DOHH2 (cell line): ENCODE measurements around the gene MYO10.

Source experiments
- H3F3A ChIP-seq: fragments of 200-600 bp; sonication (generic), shearing (Covaris generic); 2 replicates; pipeline ENCODE4 v1.6.0; 2016; ENCODE audit warnings: antibody characterized with exemption, mild to moderate bottlenecking; ENCODE audit not compliant: control insufficient read depth, insufficient read depth
- H3K27ac ChIP-seq: fragments of 200-600 bp; sonication (generic); 2 replicates; pipeline ENCODE4 v1.5.1; 2014; ENCODE audit warnings: low read depth, mild to moderate bottlenecking, low read length, moderate library complexity
- H3K27me3 ChIP-seq: fragments of 200-600 bp; sonication (generic); 2 replicates; pipeline ENCODE4 v1.6.1; 2014; ENCODE audit warnings: mild to moderate bottlenecking, low read length, mixed read lengths; ENCODE audit not compliant: control insufficient read depth
- H3K36me3 ChIP-seq: fragments of 200-600 bp; sonication (generic); 2 replicates; pipeline ENCODE4 v1.6.1; 2014; ENCODE audit warnings: mild to moderate bottlenecking, low read length, moderate library complexity, mixed read lengths; ENCODE audit not compliant: control insufficient read depth
- H3K4me1 ChIP-seq: fragments of 200-600 bp; sonication (generic); 2 replicates; pipeline ENCODE4 v1.6.1; 2014; ENCODE audit warnings: mild to moderate bottlenecking, low read length, mixed read lengths; ENCODE audit not compliant: control insufficient read depth
- H3K4me2 ChIP-seq: fragments of 200-600 bp; sonication (generic); 2 replicates; pipeline ENCODE4 v1.6.0; 2014; ENCODE audit warnings: mild to moderate bottlenecking, low read length, moderate library complexity
- H3K4me3 ChIP-seq: fragments of 200-600 bp; sonication (generic); 2 replicates; pipeline ENCODE4 v1.5.1; 2014; ENCODE audit warnings: mild to moderate bottlenecking, low read length, mixed read lengths
- H3K79me2 ChIP-seq: fragments of 200-600 bp; sonication (generic); 2 replicates; pipeline ENCODE4 v1.6.1; 2014; ENCODE audit warnings: mild to moderate bottlenecking, low read length, mixed read lengths; ENCODE audit not compliant: control insufficient read depth
- H3K9me2 ChIP-seq: fragments of 200-600 bp; sonication (generic); replicated peaks from 2 replicates; pipeline ENCODE4 v1.6.1; 2014; ENCODE audit warnings: mild to moderate bottlenecking, low read length, mixed read lengths; ENCODE audit not compliant: control insufficient read depth
- H3K9me3 ChIP-seq: fragments of 200-600 bp; sonication (generic); 2 replicates; pipeline ENCODE4 v1.6.1; 2014; ENCODE audit warnings: antibody characterized with exemption, low read length, mixed read lengths; ENCODE audit not compliant: control insufficient read depth, insufficient read depth
- H4K20me1 ChIP-seq: fragments of 200-600 bp; sonication (generic); 2 replicates; pipeline ENCODE4 v1.6.0; 2014; ENCODE audit warnings: low read depth, mild to moderate bottlenecking, antibody characterized with exemption, low read length, moderate library complexity; ENCODE audit not compliant: control insufficient read depth, insufficient read depth
- EZH2phosphoT487 ChIP-seq: fragments of 200-600 bp; sonication (generic); IDR thresholded peaks from 2 replicates; pipeline ENCODE4 v1.6.1; 2017; ENCODE audit warnings: borderline replicate concordance, mild to moderate bottlenecking, antibody characterized with exemption, low read length, moderate library complexity, mixed read lengths
- TF ChIP-seq, protein P1 (sequence below): fragments of 200-600 bp; sonication (generic); IDR thresholded peaks from one replicate; pipeline ENCODE4 v1.5.1; 2014; ENCODE audit warnings: antibody characterized with exemption, mild to moderate bottlenecking, low read depth, low read length; ENCODE audit not compliant: poor library complexity, severe bottlenecking

Gene MYO10

DNA sequence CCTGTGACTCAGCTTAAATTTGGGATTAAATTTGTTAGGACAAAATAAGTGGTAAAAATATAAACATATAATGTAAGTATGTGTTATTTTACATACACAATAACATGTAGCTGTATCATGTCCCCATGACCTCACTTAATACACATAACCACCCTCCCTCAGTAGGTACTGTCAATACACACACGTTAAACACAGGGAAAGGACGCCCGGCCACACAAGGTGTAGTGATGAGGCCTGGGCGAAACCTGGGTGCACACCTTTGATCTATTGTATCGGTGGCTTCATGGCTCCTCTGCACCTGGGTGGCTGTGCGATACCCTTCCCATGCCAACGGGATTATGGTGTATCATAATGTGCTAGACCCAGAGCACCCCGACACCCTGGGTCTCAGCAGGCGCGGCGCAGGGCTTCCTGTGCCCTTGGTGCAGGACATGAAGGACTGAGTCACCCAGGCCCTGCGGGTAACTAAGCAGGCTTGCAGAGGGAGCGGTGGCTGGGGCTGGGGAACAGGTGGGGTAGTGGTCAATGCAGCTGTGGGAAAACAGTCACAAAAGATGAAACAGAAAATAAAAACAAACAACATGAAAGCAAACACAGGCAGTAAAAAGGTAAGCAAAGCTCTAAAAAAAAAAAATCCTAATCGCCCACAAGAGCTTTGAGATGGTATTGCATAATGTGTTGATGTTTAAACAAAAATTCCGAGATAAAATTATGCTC, 191.8 kb downstream of the MYO10 start:
- Histone ChIP-seq H3F3A (no peaks in the 10 kb centered on the region), H3K4me1 (no peaks in the 10 kb centered on the region), H3K4me3 (no peak overlapping the region), H3K9me2 (no peaks in the 10 kb centered on the region), H4K20me1 (no peaks in the 10 kb centered on the region), H3K4me2 (no peak overlapping the region), H3K36me3 (no peaks in the 10 kb centered on the region), H3K27ac (no peak overlapping the region), H3K27me3 (no peaks in the 10 kb centered on the region), H3K9me3 (no peaks in the 10 kb centered on the region), H3K79me2 (no peaks in the 10 kb centered on the region)
- no peak for TF ChIP-seq EZH2phosphoT487
- TF ChIP-seq, protein P1, sequence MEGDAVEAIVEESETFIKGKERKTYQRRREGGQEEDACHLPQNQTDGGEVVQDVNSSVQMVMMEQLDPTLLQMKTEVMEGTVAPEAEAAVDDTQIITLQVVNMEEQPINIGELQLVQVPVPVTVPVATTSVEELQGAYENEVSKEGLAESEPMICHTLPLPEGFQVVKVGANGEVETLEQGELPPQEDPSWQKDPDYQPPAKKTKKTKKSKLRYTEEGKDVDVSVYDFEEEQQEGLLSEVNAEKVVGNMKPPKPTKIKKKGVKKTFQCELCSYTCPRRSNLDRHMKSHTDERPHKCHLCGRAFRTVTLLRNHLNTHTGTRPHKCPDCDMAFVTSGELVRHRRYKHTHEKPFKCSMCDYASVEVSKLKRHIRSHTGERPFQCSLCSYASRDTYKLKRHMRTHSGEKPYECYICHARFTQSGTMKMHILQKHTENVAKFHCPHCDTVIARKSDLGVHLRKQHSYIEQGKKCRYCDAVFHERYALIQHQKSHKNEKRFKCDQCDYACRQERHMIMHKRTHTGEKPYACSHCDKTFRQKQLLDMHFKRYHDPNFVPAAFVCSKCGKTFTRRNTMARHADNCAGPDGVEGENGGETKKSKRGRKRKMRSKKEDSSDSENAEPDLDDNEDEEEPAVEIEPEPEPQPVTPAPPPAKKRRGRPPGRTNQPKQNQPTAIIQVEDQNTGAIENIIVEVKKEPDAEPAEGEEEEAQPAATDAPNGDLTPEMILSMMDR: no peak

DNA sequence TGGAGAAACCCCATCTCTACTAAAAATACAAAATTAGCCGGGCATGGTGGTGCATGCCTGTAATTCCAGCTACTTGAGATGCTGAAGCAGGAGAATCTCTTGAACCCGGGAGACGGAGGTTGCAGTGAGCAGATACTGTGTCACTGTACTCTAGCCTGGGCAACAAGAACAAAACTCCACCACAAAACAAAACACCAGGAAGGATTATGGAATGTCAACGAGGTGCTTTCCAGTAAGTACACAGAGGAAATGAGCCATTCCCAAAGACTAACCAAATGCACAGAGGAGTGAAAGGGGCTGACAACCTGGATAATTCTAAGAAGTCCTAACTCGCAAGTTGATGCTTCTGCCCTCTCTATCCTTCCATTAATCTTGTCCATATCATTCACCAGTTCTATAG, 193.2 kb downstream of the MYO10 start:
- H3K9me2 ChIP-seq: no peaks in the 10 kb centered on the region
- no peaks in the 10 kb centered on the region for H3F3A ChIP-seq
- no peaks in the 10 kb centered on the region for H3K36me3 ChIP-seq
- no peaks in the 10 kb centered on the region for H4K20me1 ChIP-seq
- no peaks in the 10 kb centered on the region for H3K4me1 ChIP-seq
- no peaks in the 10 kb centered on the region for H3K27me3 ChIP-seq
- no peaks in the 10 kb centered on the region for H3K9me3 ChIP-seq
- H3K4me2 ChIP-seq: no peak overlapping the region
- no peak overlapping the region for H3K27ac ChIP-seq
- TF ChIP-seq, protein P1: no peak
- TF ChIP-seq EZH2phosphoT487: no peak
- no peak overlapping the region for H3K4me3 ChIP-seq
- H3K79me2 ChIP-seq: no peaks in the 10 kb centered on the region

DNA sequence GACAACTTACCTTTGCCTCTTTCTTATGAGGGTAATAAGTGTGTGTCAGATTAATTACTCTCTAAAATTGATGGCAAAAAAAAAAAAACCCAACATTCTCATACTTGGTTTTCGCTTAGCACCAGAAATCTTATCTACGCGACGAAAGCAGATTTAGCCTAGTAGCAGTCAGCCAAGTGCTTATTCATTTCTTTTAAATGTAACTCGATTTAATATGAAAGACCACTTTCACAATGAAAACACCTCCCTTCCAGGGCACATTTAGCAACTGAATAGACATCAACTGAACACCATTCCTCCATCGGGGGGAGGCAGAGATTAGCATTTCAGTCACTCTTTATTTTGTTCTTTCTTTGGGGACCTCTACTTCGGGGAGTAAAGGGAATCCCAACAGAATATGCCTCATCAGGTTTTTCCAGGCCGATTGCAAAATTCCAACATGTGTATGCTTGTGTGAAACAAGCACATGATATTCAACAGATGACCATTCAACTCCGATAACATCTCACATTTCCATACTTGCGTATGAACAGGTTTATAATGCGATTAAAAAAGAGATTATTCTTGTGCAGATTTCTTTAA, 195.2 kb downstream of the MYO10 start:
- H3K4me1 ChIP-seq: no peaks in the 10 kb centered on the region
- no peak overlapping the region for H3K4me3 ChIP-seq
- H4K20me1 ChIP-seq: no peaks in the 10 kb centered on the region
- H3K79me2 ChIP-seq: no peaks in the 10 kb centered on the region
- no peak overlapping the region for H3K27ac ChIP-seq
- H3F3A ChIP-seq: no peaks in the 10 kb centered on the region
- H3K9me2 ChIP-seq: no peaks in the 10 kb centered on the region
- H3K9me3 ChIP-seq: no peaks in the 10 kb centered on the region
- H3K4me2 ChIP-seq: no peak overlapping the region
- TF ChIP-seq EZH2phosphoT487: no peak
- TF ChIP-seq, protein P1: no peak
- no peaks in the 10 kb centered on the region for H3K36me3 ChIP-seq
- H3K27me3 ChIP-seq: no peaks in the 10 kb centered on the region
